PFSK-1 (cell line): ENCODE data around the gene SWAP70.

Experiments used
- FOXP2 ChIP-seq: optimal IDR thresholded peaks from 2 replicates; pipeline ENCODE3; 2011; ENCODE audit warnings: borderline replicate concordance, control low read depth, inconsistent platforms; ENCODE audit not compliant: insufficient read depth; ENCODE audit errors: extremely low read length, extremely low read depth
- POLR2AphosphoS5 ChIP-seq: IDR thresholded peaks from 2 replicates; pipeline ENCODE4 v1.6.1; 2012; ENCODE audit warnings: low read depth, mild to moderate bottlenecking, control low read depth, low read length, moderate library complexity
- REST ChIP-seq, 2 experiments: IDR thresholded peaks; 2 replicates each; pipeline versions ENCODE4 v1.6.1 to v1.8.0; 2011 to 2012; ENCODE audit warnings: low read depth in 2 of 2, low read length in 2 of 2, control low read depth in 1 of 2, inconsistent platforms in 1 of 2, mild to moderate bottlenecking in 1 of 2, moderate library complexity in 1 of 2; ENCODE audit not compliant: insufficient read depth in 1 of 2
- SIN3A ChIP-seq: IDR thresholded peaks from 2 replicates; pipeline ENCODE4 v1.6.1; 2012; ENCODE audit warnings: mild to moderate bottlenecking, low read length, moderate library complexity, borderline replicate concordance; ENCODE audit not compliant: insufficient read depth
- TAF1 ChIP-seq: IDR thresholded peaks from 2 replicates; pipeline ENCODE4 v1.6.1; 2012; ENCODE audit warnings: low read length, control low read depth, borderline replicate concordance; ENCODE audit not compliant: insufficient read depth

SWAP70 gene

GRCh38 chr11:9617940-9618339 lies 45.9 kb upstream of the SWAP70 start:
- no peak for TF ChIP-seq REST (IDR thresholded peaks at IDR 0.05; ENCODE audit: insufficient read depth in 1 of 2, low read depth in 2 of 2, low read length in 2 of 2)
- no peak for TF ChIP-seq POLR2AphosphoS5
- TF ChIP-seq TAF1, result no peak
- TF ChIP-seq FOXP2, result no peak
- TF ChIP-seq SIN3A, result no peak

DNA sequence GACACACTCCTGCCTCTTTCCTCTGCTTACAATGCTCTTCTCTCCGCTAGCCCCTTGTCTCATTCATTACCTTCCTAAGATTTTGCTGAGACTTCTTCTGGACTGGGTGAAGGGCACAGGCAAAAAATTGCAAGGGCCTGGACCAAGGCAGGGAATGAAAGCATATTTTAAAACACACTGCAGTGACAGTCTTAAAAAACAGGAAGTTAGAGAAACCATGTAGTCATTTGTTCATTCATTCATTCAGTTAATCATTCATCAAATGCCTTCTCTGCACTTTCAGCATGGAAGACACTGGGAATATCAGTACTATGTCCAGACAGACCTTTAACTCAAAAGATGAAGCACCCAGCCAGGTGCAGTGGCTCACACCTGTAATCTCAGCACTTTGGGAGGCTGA lies 44.9 kb upstream of the SWAP70 start:
- TF ChIP-seq SIN3A (no peak), FOXP2 (no peak), POLR2AphosphoS5 (no peak), REST (IDR thresholded peaks at IDR 0.05; ENCODE audit: insufficient read depth in 1 of 2, low read depth in 2 of 2, low read length in 2 of 2) (no peak), TAF1 (no peak)

DNA sequence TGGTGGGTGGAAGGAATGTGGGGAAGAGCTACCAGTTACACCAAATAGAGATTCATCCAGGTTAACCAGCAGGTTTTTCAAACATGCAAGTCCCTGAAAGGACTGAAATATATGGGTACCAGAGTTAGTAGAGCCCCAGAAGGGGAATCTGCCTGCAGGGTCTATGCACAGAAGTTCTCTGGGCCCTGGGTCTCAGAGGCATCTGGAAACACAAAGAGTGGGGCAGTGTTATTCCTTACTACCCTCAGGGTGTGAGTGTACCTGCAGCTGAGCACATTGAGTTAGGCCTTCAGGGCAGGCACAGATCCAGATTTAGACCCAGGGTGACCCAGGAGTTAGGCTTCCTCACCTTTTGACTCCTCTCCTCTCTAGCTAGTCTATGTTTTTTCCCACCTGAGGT lies 43.9 kb upstream of the SWAP70 start:
- TF ChIP-seq TAF1 (no peak), REST (IDR thresholded peaks at IDR 0.05; ENCODE audit: insufficient read depth in 1 of 2, low read depth in 2 of 2, low read length in 2 of 2) (no peak), SIN3A (no peak), POLR2AphosphoS5 (no peak), FOXP2 (no peak)

- no peak for TF ChIP-seq TAF1
- TF ChIP-seq POLR2AphosphoS5, result no peak
- TF ChIP-seq FOXP2, result no peak
- no peak for TF ChIP-seq REST (IDR thresholded peaks at IDR 0.05; ENCODE audit: insufficient read depth in 1 of 2, low read depth in 2 of 2, low read length in 2 of 2)
- TF ChIP-seq SIN3A, result no peak
Observed at GRCh38 chr11:9624448-9624847, 39.4 kb upstream of the SWAP70 start.

DNA sequence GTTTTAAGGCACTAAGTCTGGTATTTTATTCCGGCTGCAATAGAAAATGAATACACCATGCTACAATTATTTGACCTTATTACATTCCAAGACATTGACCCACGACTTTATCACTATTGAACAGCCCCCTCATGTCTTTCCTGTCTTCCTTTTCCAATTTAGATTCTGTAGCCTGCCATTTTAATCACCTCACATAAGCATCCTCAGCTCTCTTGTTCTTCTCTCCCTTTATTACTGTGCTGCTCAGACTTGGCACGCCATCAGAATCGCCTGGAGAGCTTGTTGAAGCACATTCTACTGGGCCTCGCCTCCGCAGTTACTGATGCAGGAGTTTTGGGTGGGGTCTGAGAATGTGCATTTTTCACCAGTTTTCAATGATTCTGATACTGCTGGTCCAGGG lies 38.7 kb upstream of the SWAP70 start:
- TF ChIP-seq FOXP2 (no peak), REST (IDR thresholded peaks at IDR 0.05; ENCODE audit: insufficient read depth in 1 of 2, low read depth in 2 of 2, low read length in 2 of 2) (no peak), TAF1 (no peak), SIN3A (no peak), POLR2AphosphoS5 (no peak)
